HG03558 (cell line): ENCODE measurements around the gene CLDN7.
"Not testable (repeated sequence)": the region's sequence is repeated elsewhere in the genome, so short reads cannot be mapped to it uniquely, and the experiment has no call there.

Experiments used
- ATAC-seq: cut with Tn5 transposase; IDR thresholded peaks from one replicate; pipeline ENCODE4 v1.9.1; 2021; ENCODE audit warnings: moderate number of reproducible peaks; ENCODE audit not compliant: unreplicated experiment; ENCODE audit errors: extremely low read depth

CLDN7 gene

GRCh38 chr17:7258731-7259554 lies 3.3 kb downstream of the CLDN7 start:
- no peak for ATAC-seq

- no peak for ATAC-seq
Measured at GRCh38 chr17:7256766-7257456, 5.4 kb downstream of the CLDN7 start.

- ATAC-seq: no peak
Measured at GRCh38 chr17:7254511-7254910, 7.8 kb downstream of the CLDN7 start.

- no peak for ATAC-seq
Measured at GRCh38 chr17:7253082-7253481, 9.2 kb downstream of the CLDN7 start.

GRCh38 chr17:7252176-7253043 lies 9.9 kb downstream of the CLDN7 start, which contains the start of gene ELP5:
TSS of gene ELP5 (plus strand) at chr17:7252215. CDS start at chr17:7252551, 336 bp downstream.
- ATAC-seq: peak; percentile 33

GRCh38 chr17:7251661-7252175 lies 10.6 kb downstream of the CLDN7 start, which contains the start of gene CTDNEP1:
TSS of gene CTDNEP1 (minus strand) at chr17:7251734. CDS start at chr17:7251296, 438 bp downstream.
- peak; percentile 68 for ATAC-seq

GRCh38 chr17:7250695-7251627 lies 11.3 kb downstream of the CLDN7 start:
- no peak for ATAC-seq

- ATAC-seq: no peak
Measured at GRCh38 chr17:7249830-7250229, 12.4 kb downstream of the CLDN7 start.

GRCh38 chr17:7249214-7249613 lies 13.1 kb downstream of the CLDN7 start:
- ATAC-seq: no peak

GRCh38 chr17:7248796-7249195 lies 13.5 kb downstream of the CLDN7 start:
- ATAC-seq: no peak

GRCh38 chr17:7246779-7247178 lies 15.5 kb downstream of the CLDN7 start:
- no peak for ATAC-seq

GRCh38 chr17:7243838-7244237 lies 18.4 kb downstream of the CLDN7 start:
- not testable (repeated sequence) for ATAC-seq

- ATAC-seq: no peak
Measured at GRCh38 chr17:7243453-7243729, 18.9 kb downstream of the CLDN7 start.

- ATAC-seq: no peak
Measured at GRCh38 chr17:7242717-7243452, 19.4 kb downstream of the CLDN7 start.

GRCh38 chr17:7241783-7242716 lies 20.2 kb downstream of the CLDN7 start, which contains the start of gene GABARAP:
TSS of gene GABARAP (minus strand) at chr17:7242449. CDS start at chr17:7242330, 119 bp downstream.
- no peak for ATAC-seq

GRCh38 chr17:7241090-7241733 lies 21.1 kb downstream of the CLDN7 start:
- no peak for ATAC-seq

- no peak for ATAC-seq
Measured at GRCh38 chr17:7240375-7240774, 21.9 kb downstream of the CLDN7 start.
